H9 (cell line): Measurements from ENCODE around the gene HSD17B12. TPM values are rescaled to one million over a fixed set of nuclear protein-coding genes. Genes with fewer than 3 reads are reported as not detected.

Experiments
- DNase-seq: peaks from one replicate; pipeline ENCODE4 v3.0.0-alpha.2; 2017
- H2AFZ ChIP-seq: one replicate; pipeline ENCODE4 v1.6.1; 2013; ENCODE audit warnings: mild to moderate bottlenecking, low read length, control low read depth, moderate library complexity
- H2AK5ac ChIP-seq: 2 replicates; pipeline ENCODE4 v1.6.1; 2013; ENCODE audit warnings: low read length, control low read depth, mixed read lengths; ENCODE audit not compliant: insufficient read length
- H2BK120ac ChIP-seq: one replicate; pipeline ENCODE4 v1.6.1; 2013; ENCODE audit warnings: low read depth, mild to moderate bottlenecking, low read length, control low read depth, inconsistent platforms; ENCODE audit not compliant: poor library complexity, severe bottlenecking
- H2BK12ac ChIP-seq: 2 replicates; pipeline ENCODE4 v1.6.1; 2013; ENCODE audit warnings: low read length, control low read depth, mixed read lengths, low read depth; ENCODE audit not compliant: insufficient read length
- H2BK15ac ChIP-seq: 2 replicates; pipeline ENCODE4 v1.6.1; 2013; ENCODE audit warnings: low read depth, low read length, control low read depth
- H2BK20ac ChIP-seq: one replicate; pipeline ENCODE4 v1.6.1; 2013; ENCODE audit warnings: low read depth, mild to moderate bottlenecking, low read length, control low read depth, inconsistent platforms; ENCODE audit not compliant: poor library complexity, severe bottlenecking
- H2BK5ac ChIP-seq: 2 replicates; pipeline ENCODE4 v1.6.1; 2013; ENCODE audit warnings: low read length, control low read depth, mixed read lengths; ENCODE audit not compliant: insufficient read length
- H3K14ac ChIP-seq: 2 replicates; pipeline ENCODE4 v1.6.1; 2013; ENCODE audit warnings: low read length, control low read depth; ENCODE audit not compliant: insufficient read depth
- H3K18ac ChIP-seq: 2 replicates; pipeline ENCODE4 v1.6.1; 2013; ENCODE audit warnings: low read depth, mild to moderate bottlenecking, mixed read lengths, low read length, control low read depth; ENCODE audit not compliant: insufficient read length
- H3K23ac ChIP-seq: 2 replicates; pipeline ENCODE4 v1.6.1; 2013; ENCODE audit warnings: low read length, control low read depth, mixed read lengths, low read depth; ENCODE audit not compliant: insufficient read length
- H3K23me2 ChIP-seq: 2 replicates; pipeline ENCODE4 v1.6.1; 2013; ENCODE audit warnings: low read depth, mild to moderate bottlenecking, mixed read lengths, low read length, control low read depth; ENCODE audit not compliant: insufficient read length, poor library complexity, severe bottlenecking
- H3K27ac ChIP-seq: 2 replicates; pipeline ENCODE4 v1.5.1; 2013; ENCODE audit warnings: low read length, control low read depth, mixed read lengths, low read depth; ENCODE audit not compliant: insufficient read length
- H3K27me3 ChIP-seq: 2 replicates; pipeline ENCODE4 v1.6.1; 2013; ENCODE audit warnings: low read length, control low read depth, inconsistent platforms; ENCODE audit not compliant: insufficient read depth
- H3K4ac ChIP-seq: 2 replicates; pipeline ENCODE4 v1.6.1; 2013; ENCODE audit warnings: low read depth, mild to moderate bottlenecking, control low read depth, inconsistent platforms, low read length, moderate library complexity
- H3K4me1 ChIP-seq: 2 replicates; pipeline ENCODE4 v1.6.1; 2013; ENCODE audit warnings: low read length, control low read depth, inconsistent platforms; ENCODE audit not compliant: insufficient read depth
- H3K4me2 ChIP-seq: 2 replicates; pipeline ENCODE4 v1.6.1; 2013; ENCODE audit warnings: low read length, control low read depth, mixed read lengths; ENCODE audit not compliant: insufficient read length, insufficient read depth
- H3K56ac ChIP-seq: 2 replicates; pipeline ENCODE4 v1.6.1; 2013; ENCODE audit warnings: low read depth, mild to moderate bottlenecking, mixed read lengths, low read length, control low read depth; ENCODE audit not compliant: insufficient read length
- H3K79me1 ChIP-seq: 2 replicates; pipeline ENCODE4 v1.6.1; 2013; ENCODE audit warnings: low read depth, mild to moderate bottlenecking, moderate library complexity, low read length, control low read depth, inconsistent platforms; ENCODE audit not compliant: insufficient read depth, poor library complexity, severe bottlenecking
- H3K79me2 ChIP-seq: 2 replicates; pipeline ENCODE4 v1.6.1; 2013; ENCODE audit warnings: low read length, control low read depth, inconsistent platforms; ENCODE audit not compliant: insufficient read depth
- H3K9ac ChIP-seq: 2 replicates; pipeline ENCODE4 v1.6.1; 2013; ENCODE audit warnings: low read length, control low read depth, mixed read lengths; ENCODE audit not compliant: insufficient read length; ENCODE audit errors: extremely low read depth
- H3K9me3 ChIP-seq: one replicate; pipeline ENCODE4 v1.6.1; 2013; ENCODE audit warnings: low read depth, low read length, inconsistent platforms; ENCODE audit not compliant: control insufficient read depth
- H3T11ph ChIP-seq: one replicate; pipeline ENCODE4 v1.6.1; 2013; ENCODE audit warnings: mild to moderate bottlenecking, low read length, control low read depth, inconsistent platforms
- H4K20me1 ChIP-seq: one replicate; pipeline ENCODE4 v1.6.1; 2013; ENCODE audit not compliant: control insufficient read depth, insufficient read length, insufficient read depth
- H4K5ac ChIP-seq: 2 replicates; pipeline ENCODE4 v1.6.1; 2013; ENCODE audit warnings: low read depth, mild to moderate bottlenecking, mixed read lengths, low read length, control low read depth; ENCODE audit not compliant: insufficient read length
- H4K8ac ChIP-seq: replicated peaks from 2 replicates; pipeline ENCODE4 v1.6.1; 2013; ENCODE audit warnings: low read length, control low read depth, mixed read lengths, low read depth; ENCODE audit not compliant: insufficient read length
- H4K91ac ChIP-seq: 2 replicates; pipeline ENCODE4 v1.6.1; 2013; ENCODE audit warnings: low read depth, mild to moderate bottlenecking, moderate library complexity, mixed read lengths, low read length, control low read depth; ENCODE audit not compliant: insufficient read length
- H3K27ac Mint-ChIP-seq, 3 experiments: 2 replicates in 2 of 3; 3 replicates in 1 of 3; pipeline ENCODE4 v1.8.0; 2020 to 2021; ENCODE audit warnings: mixed read lengths in 3 of 3, mild to moderate bottlenecking in 1 of 3, moderate library complexity in 1 of 3
- H3K27me3 Mint-ChIP-seq: 2 replicates; pipeline ENCODE4 v1.8.0; 2021; ENCODE audit warnings: low read depth, mild to moderate bottlenecking, moderate library complexity, mixed read lengths
- H3K36me3 Mint-ChIP-seq, 3 experiments: 2 replicates in 2 of 3; 3 replicates in 1 of 3; pipeline ENCODE4 v1.8.0; 2020 to 2021; ENCODE audit warnings: low read depth in 3 of 3, mixed read lengths in 3 of 3; ENCODE audit not compliant: insufficient read depth in 1 of 3
- H3K4me1 Mint-ChIP-seq, 2 experiments: 2 replicates each; pipeline ENCODE4 v1.8.0; 2020; ENCODE audit warnings: mixed read lengths in 2 of 2
- H3K4me3 Mint-ChIP-seq, 2 experiments: 2 replicates in 1 of 2; 3 replicates in 1 of 2; pipeline ENCODE4 v1.8.0; 2020 to 2021; ENCODE audit warnings: mild to moderate bottlenecking in 2 of 2, mixed read lengths in 2 of 2, moderate library complexity in 1 of 2
- H3K9me3 Mint-ChIP-seq, 2 experiments: 2 replicates in 1 of 2; 3 replicates in 1 of 2; pipeline ENCODE4 v1.8.0; 2020; ENCODE audit warnings: mild to moderate bottlenecking in 2 of 2, mixed read lengths in 2 of 2, moderate library complexity in 1 of 2
- WGBS: extraction: QIAGEN DNeasy Blood & Tissue Kit; methylation state at CpG from one replicate; pipeline ENCODE4 v1.1.7; 2013; ENCODE audit warnings: missing lambda C conversion rate, low lambda C conversion rate, mixed read lengths; ENCODE audit not compliant: insufficient read length; ENCODE audit errors: extremely low coverage; 5-methylcytosine and 5-hydroxymethylcytosine counted together
- total RNA-seq: library from RNA; stranded (reverse); gene quantifications from 2 replicates; pipeline ENCODE4 v1.2.1, GENCODE V29; 2021
- TF ChIP-seq, protein P1 (sequence below): fragments of 200-600 bp; sonication (generic); conservative IDR thresholded peaks from 3 replicates; pipeline ENCODE4 v1.8.0; 2021; ENCODE audit warnings: antibody characterized with exemption, mild to moderate bottlenecking

Gene HSD17B12
- total RNA-seq, 1 experiment from 2014 or later = 111 TPM

DNA sequence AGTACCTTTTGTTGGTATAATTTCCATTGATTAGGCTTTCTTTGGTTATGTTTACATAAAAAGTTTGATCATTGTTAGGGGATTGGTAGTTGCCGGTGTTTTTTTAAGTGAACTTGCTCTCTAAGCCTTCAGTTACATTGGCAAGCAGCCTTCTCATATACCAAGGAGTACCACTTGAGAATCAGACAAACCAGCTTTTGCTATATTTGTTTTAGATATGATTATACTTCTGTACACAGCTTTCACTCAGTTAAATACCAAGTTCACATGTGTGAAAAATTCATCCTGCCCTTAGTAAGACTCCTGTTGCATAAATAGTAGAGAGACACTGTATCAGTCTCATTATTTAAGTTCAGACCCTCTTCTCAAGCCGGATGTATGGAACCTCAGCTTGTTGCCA, 222.5 kb downstream of the HSD17B12 start:
- TF ChIP-seq, protein P1, sequence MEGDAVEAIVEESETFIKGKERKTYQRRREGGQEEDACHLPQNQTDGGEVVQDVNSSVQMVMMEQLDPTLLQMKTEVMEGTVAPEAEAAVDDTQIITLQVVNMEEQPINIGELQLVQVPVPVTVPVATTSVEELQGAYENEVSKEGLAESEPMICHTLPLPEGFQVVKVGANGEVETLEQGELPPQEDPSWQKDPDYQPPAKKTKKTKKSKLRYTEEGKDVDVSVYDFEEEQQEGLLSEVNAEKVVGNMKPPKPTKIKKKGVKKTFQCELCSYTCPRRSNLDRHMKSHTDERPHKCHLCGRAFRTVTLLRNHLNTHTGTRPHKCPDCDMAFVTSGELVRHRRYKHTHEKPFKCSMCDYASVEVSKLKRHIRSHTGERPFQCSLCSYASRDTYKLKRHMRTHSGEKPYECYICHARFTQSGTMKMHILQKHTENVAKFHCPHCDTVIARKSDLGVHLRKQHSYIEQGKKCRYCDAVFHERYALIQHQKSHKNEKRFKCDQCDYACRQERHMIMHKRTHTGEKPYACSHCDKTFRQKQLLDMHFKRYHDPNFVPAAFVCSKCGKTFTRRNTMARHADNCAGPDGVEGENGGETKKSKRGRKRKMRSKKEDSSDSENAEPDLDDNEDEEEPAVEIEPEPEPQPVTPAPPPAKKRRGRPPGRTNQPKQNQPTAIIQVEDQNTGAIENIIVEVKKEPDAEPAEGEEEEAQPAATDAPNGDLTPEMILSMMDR = no peak
- H4K5ac ChIP-seq = no peak overlapping the region
- H4K91ac ChIP-seq = no peak overlapping the region
- no peaks in the 10 kb centered on the region for H3K9me3 ChIP-seq
- H3K4me2 ChIP-seq = no peak overlapping the region
- no peak overlapping the region for H3K27ac ChIP-seq
- H3K4ac ChIP-seq = no peak overlapping the region
- H3K9ac ChIP-seq = no peak overlapping the region
- no CpG with 5 or more reads among the region's 2 CpGs for WGBS
- H2BK12ac ChIP-seq = no peak overlapping the region
- no peak overlapping the region for H2BK5ac ChIP-seq
- peaks cover 5 to 18% (median 16%) of the 10 kb centered on the region in 3 experiments; a peak in 6 of 7 replicates for H3K36me3 Mint-ChIP-seq
- no peak overlapping the region for H3K23ac ChIP-seq
- no peak overlapping the region for H3K14ac ChIP-seq
- H3K56ac ChIP-seq = no peak overlapping the region
- H3K23me2 ChIP-seq = no peaks in the 10 kb centered on the region
- no peaks in the 10 kb centered on the region for H3K4me1 ChIP-seq
- H3K79me1 ChIP-seq = no peaks in the 10 kb centered on the region
- no peaks in the 10 kb centered on the region for H3K79me2 ChIP-seq
- no peaks in the 10 kb centered on the region for H4K20me1 ChIP-seq
- no peak overlapping the region for H4K8ac ChIP-seq
- no peaks in the 10 kb centered on the region for H3K27me3 ChIP-seq
- H3T11ph ChIP-seq = no peak overlapping the region
- no peak overlapping the region for H2AK5ac ChIP-seq
- no peak overlapping the region for H3K27ac Mint-ChIP-seq
- H3K9me3 Mint-ChIP-seq = no peaks in the 10 kb centered on the region; a peak in 1 of 5 replicates
- H2AFZ ChIP-seq = no peak overlapping the region
- DNase-seq = no peak
- H2BK120ac ChIP-seq = no peak overlapping the region
- H3K27me3 Mint-ChIP-seq = no peaks in the 10 kb centered on the region
- no peak overlapping the region for H2BK20ac ChIP-seq
- no peak overlapping the region for H3K18ac ChIP-seq
- no peaks in the 10 kb centered on the region for H3K4me1 Mint-ChIP-seq
- H2BK15ac ChIP-seq = no peak overlapping the region
- H3K4me3 Mint-ChIP-seq = no peak overlapping the region
